ENCODE results near the gene HORMAD2. TPM values are rescaled to one million over a fixed set of nuclear protein-coding genes. Genes with fewer than 3 reads are reported as not detected.

The HORMAD2 gene
- total RNA-seq, 4 donors from 2014 or later: not detected

DNA sequence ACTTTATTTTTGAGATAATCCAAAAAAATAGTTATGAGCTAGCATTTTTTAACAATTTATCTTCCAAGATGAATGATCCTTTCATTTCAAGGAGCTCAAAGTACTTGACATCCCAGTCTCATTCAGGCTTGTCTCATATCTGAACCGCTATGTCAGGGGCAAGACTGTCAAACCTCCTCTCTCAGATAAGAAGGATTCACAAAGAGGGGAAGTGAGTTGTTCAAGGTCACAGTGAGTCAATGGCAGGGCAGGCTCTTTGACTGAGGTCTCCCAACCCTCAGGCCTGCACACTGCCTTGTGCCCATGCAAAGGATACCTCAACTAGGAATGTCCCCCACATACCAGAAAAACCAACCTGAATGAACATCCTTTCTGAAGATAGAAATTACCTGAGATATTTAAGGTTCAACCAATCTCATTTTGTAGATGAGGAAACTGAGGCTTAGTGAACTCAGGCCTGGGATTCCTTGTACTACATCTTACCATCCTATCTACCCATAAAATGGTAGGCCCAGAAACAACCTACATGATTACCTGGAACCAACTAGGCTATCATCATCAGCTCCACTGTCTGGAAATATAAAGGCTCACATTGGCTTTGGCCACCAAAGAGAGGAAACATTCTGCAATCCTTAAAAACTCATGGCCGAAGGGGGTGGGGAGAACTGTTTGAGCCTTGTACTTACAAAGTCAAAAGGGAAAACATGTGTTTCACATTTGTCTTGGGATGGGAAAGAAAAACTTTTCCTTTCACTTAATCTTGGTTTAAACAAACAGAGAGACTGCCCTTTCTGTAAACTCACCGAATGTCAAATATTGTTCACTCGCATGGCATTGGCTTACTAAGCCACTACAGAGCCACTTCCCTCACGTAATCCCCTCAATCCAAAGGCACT lies 115.2 kb downstream of the HORMAD2 start:
- Histone ChIP-seq H3K36me3 (no peaks in the 10 kb centered on the region), H3K4me3 (no peak overlapping the region), H3K27ac (peak overlapping the region; percentile 57 to 78 (median 65)), H3K27me3 (peaks cover 15% of the 10 kb centered on the region), H3K4me1 (peaks cover 0 to 20% (median 4%) of the 10 kb centered on the region in 3 donors), H3K9me3 (no peaks in the 10 kb centered on the region)
- TF ChIP-seq, protein P1, sequence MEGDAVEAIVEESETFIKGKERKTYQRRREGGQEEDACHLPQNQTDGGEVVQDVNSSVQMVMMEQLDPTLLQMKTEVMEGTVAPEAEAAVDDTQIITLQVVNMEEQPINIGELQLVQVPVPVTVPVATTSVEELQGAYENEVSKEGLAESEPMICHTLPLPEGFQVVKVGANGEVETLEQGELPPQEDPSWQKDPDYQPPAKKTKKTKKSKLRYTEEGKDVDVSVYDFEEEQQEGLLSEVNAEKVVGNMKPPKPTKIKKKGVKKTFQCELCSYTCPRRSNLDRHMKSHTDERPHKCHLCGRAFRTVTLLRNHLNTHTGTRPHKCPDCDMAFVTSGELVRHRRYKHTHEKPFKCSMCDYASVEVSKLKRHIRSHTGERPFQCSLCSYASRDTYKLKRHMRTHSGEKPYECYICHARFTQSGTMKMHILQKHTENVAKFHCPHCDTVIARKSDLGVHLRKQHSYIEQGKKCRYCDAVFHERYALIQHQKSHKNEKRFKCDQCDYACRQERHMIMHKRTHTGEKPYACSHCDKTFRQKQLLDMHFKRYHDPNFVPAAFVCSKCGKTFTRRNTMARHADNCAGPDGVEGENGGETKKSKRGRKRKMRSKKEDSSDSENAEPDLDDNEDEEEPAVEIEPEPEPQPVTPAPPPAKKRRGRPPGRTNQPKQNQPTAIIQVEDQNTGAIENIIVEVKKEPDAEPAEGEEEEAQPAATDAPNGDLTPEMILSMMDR (IDR thresholded peaks at IDR 0.05): no peak
- TF ChIP-seq POLR2A (IDR thresholded peaks at IDR 0.05): no peak
- TF ChIP-seq POLR2AphosphoS5 (IDR thresholded peaks at IDR 0.05): no peak
- TF ChIP-seq EP300 (IDR thresholded peaks at IDR 0.05): no peak
- 39 to 47% methylated on average over 5 of the region's 5 CpGs for WGBS, 2 donors (ENCODE audit: low coverage in 1 of 2)
- ATAC-seq: peak; percentile 25

DNA sequence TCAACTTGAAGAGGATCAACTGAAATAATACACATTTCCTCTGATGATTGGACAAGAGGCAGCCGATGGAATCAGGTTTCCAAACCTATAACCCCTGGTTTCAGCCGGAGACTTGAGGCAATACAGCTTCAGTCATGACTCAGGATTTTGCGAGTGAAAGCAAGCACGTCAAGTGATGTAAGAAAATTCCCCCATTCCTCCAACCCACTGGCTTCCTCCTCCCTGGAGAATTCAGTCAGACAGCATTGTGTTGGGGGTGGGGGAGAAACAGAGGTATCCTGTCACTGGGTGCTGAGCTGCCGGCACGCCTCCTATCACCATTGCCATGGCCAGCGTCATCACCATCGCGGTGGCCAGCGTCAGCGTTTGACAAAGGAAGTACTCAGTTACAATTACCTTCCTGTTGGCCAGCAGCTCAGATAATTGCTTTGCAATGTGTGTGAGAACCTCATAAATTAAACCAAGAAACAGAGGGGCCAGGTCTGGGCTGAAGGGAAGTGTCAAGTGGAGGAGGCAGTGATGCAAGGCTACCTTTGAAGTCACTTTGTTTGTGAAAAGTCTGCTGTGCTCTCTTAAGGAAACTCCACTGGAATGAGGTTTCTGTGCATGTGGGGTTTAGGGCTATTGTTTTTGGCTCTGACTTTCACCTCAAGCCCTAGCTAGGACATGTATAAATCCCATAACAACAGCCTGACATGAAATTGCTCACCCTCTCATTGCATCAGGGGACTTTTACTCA lies 116.0 kb downstream of the HORMAD2 start:
- H3K36me3 ChIP-seq: no peaks in the 10 kb centered on the region
- TF ChIP-seq POLR2AphosphoS5 (IDR thresholded peaks at IDR 0.05) (no peak), POLR2A (IDR thresholded peaks at IDR 0.05) (no peak), EP300 (IDR thresholded peaks at IDR 0.05) (no peak)
- TF ChIP-seq, protein P1 (IDR thresholded peaks at IDR 0.05): no peak
- H3K27ac ChIP-seq: peak overlapping the region; percentile 57 to 78 (median 65)
- no peaks in the 10 kb centered on the region for H3K9me3 ChIP-seq
- H3K27me3 ChIP-seq: peaks cover 7% of the 10 kb centered on the region
- H3K4me3 ChIP-seq: no peak overlapping the region
- WGBS, 2 donors (ENCODE audit: low coverage in 1 of 2): 6 to 20% methylated on average over 5 to 7 of the region's 11 CpGs
- peaks cover 0 to 20% (median 4%) of the 10 kb centered on the region in 3 donors for H3K4me1 ChIP-seq
- ATAC-seq: peak; percentile 88

DNA sequence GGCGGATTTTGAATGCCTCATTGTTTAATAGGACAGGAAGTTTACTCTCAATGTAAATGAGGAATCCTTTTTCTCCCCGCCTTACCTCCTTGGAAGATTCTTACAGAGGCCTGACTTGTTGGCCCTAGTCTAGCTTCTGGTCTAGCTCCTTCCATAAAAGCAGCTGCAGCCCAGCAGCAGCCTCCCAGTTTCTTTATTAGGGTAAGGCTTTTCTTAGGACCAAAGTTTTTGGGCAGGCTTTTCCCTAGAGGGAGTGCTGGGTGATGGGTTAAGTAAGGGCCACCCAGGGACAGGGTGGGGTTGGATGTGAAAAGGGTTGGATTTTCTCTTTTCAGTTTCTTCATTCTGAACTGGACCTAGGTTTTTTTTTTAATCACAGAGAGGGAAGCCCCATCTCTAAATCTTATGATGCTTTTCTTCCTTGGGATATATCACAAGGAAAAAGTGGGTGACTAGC lies 116.6 kb downstream of the HORMAD2 start:
- WGBS, 2 donors (ENCODE audit: low coverage in 1 of 2): 5 to 20% methylated on average over 1 to 2 of the region's 2 CpGs
- TF ChIP-seq POLR2AphosphoS5 (IDR thresholded peaks at IDR 0.05): no peak
- TF ChIP-seq POLR2A (IDR thresholded peaks at IDR 0.05): no peak
- TF ChIP-seq, protein P1 (IDR thresholded peaks at IDR 0.05): no peak
- TF ChIP-seq EP300 (IDR thresholded peaks at IDR 0.05): no peak
- Histone ChIP-seq H3K4me1 (peaks cover 0 to 20% (median 4%) of the 10 kb centered on the region in 3 donors), H3K9me3 (no peaks in the 10 kb centered on the region), H3K27ac (peak overlapping the region in 3 of 4 donors; percentile 61 to 78 (median 69)), H3K36me3 (no peaks in the 10 kb centered on the region), H3K27me3 (peaks cover 6% of the 10 kb centered on the region), H3K4me3 (no peak overlapping the region)
- ATAC-seq: peak; percentile 4

DNA sequence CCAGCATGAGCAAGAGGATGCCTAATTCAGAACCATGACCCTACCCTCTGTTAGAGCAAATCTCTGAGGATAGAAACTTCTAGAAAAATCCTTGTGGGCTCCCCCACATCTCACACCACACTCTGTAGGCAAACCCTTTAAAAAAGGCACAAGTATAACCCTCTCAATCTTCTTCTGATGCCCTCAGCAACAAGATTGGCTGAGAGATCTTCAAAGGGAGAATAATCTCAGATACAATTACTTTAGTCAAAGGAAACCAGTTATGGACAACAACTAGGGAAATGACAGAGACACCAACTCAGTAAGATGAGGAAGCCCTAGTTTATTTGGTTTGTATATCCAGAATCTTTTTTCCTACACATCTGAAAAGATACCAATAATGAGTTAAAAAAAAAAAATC lies 117.1 kb downstream of the HORMAD2 start:
- H3K9me3 ChIP-seq: no peaks in the 10 kb centered on the region
- H3K27me3 ChIP-seq: peaks cover 10% of the 10 kb centered on the region
- peak overlapping the region in 3 of 4 donors; percentile 21 to 69 (median 61) for H3K27ac ChIP-seq
- no peaks in the 10 kb centered on the region for H3K36me3 ChIP-seq
- TF ChIP-seq POLR2A (IDR thresholded peaks at IDR 0.05) (no peak), EP300 (IDR thresholded peaks at IDR 0.05) (no peak), POLR2AphosphoS5 (IDR thresholded peaks at IDR 0.05) (no peak)
- TF ChIP-seq, protein P1 (IDR thresholded peaks at IDR 0.05): no peak
- no peak for ATAC-seq
- H3K4me3 ChIP-seq: no peak overlapping the region
- H3K4me1 ChIP-seq: peaks cover 0 to 20% (median 4%) of the 10 kb centered on the region in 3 donors
